GM12875 (cell line): Measurements from ENCODE around the gene HMGN3.
"Not testable (repeated sequence)": the region's sequence is repeated elsewhere in the genome, so short reads cannot be mapped to it uniquely, and the experiment has no call there.

Experiments used
- H3K4me3 ChIP-seq: one replicate; pipeline ENCODE4 v1.5.1; 2011; ENCODE audit warnings: low read depth, low read length, control low read depth
- CTCF ChIP-seq: IDR thresholded peaks from 2 replicates; pipeline ENCODE4 v1.5.1; 2011; ENCODE audit warnings: low read depth, mild to moderate bottlenecking, control low read depth, inconsistent platforms, low read length, moderate library complexity, borderline replicate concordance; ENCODE audit not compliant: insufficient read depth

The HMGN3 gene

GRCh38 chr6:79261666-79262065 lies 27.2 kb upstream of the HMGN3 start:
- TF ChIP-seq CTCF = no peak
- no peak overlapping the region for H3K4me3 ChIP-seq

DNA sequence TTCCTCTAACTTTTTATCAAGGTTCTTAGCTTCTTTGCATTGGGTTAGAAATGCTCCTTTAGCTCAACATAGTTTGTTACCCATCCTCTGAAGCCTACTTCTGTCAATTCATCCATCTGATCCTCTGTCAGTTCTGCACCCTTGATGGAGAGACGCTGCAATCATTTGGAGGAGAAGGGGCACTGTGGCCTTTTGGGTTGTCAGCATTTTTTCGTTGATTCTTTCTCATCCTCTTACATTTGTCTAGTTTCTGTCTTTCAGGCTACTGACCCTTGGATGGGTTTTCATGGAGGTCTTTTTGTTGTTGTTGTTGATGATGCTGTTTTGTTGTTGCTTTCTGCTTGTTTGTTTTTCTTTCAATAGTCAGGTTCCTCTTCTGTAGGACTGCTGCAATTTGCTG lies 26.3 kb upstream of the HMGN3 start:
- no peak for TF ChIP-seq CTCF
- no peak overlapping the region for H3K4me3 ChIP-seq

DNA sequence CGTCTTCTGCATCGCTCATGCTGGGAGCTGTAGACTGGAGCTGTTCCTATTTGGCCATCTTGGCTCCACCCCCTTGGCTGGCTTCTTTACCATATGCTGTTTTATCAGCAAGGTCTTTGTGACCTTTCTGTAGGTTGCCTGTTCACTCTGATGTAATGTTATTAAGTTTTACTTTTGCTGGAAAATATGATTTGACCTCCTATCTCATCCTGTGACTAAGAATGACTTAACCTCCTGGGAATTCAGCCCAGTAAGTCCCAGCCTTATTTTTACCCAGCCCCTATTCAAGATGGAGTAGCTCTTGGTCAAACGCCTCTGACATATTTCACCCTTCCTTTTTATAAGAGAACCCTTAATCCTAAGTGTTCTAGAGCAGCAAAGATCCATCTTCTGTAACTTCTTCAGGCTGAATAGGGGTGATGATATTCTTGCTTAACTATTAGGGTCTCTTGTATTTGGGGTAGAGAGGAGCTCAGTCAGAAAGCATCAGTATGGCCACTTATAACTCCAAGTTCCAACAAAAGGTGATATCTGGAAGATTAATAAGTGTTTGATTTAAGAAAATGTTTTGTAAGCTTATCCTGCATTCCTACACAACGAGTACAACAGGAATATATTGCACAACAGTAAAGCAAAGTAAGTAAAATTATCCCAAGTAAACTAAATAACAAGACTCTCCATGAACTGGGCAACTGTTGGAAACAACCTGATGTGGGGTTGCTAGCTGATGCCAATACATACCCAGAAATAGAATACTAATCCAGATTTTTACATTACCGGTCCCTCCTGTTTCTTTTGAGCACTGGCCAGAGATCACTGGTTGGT lies 23.1 kb upstream of the HMGN3 start:
- no peak for TF ChIP-seq CTCF
- H3K4me3 ChIP-seq = no peak overlapping the region

DNA sequence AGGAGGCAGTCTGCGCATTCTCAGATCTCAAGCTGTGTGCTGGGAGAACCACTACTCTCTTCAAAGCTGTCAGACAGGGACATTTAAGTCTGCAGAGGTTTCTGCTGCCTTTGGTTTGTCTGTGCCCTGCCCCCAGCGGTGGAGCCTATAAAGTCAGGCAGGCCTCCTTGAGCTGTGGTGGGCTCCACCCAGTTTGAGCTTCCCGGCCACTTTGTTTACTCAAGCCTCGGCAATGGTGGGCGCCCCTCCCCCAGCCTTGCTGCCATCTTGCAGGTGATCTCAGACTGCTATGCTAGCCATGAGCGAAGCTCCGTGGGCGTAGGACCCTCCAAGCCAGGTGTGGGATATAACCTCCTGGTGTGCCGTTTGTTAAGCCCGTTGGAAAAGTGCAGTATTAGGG lies 22.3 kb upstream of the HMGN3 start:
- H3K4me3 ChIP-seq = not testable (repeated sequence)

DNA sequence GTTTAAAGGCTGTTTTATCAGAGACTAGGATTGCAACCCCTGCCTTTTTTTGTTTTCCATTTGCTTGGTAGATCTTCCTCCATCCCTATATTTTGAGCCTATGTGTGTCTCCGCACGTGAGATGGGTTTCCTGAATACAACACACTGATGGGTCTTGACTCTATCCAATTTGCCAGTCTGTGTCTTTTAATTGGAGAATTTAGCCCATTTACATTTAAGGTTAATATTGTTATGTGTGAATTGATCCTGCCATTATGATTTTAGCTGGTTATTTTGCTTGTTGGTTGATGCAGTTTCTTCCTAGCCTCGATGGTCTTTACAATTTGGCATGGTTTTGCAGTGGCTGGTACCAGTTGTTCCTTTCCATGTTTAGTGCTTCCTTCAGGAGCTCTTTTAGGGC lies 20.6 kb upstream of the HMGN3 start:
- not testable (repeated sequence) for H3K4me3 ChIP-seq

DNA sequence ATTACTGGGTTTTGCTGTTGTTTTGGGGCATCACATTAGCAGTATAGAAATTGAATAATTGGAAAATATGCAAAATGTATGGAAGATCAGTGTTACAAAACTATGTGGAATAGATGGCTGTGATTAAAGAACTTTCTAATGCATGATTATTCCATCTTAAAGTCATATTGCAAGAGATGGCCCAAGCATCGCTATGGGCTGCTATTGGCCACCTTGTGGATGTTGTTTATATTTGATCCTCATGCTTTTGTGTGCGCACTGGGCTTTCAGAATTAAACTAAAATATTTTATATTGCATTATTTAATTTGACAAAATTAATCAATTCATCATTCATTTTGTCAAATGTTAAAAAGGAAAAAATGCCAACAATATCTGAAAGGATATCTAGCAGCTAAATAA lies 16.1 kb upstream of the HMGN3 start:
- no peak for TF ChIP-seq CTCF

DNA sequence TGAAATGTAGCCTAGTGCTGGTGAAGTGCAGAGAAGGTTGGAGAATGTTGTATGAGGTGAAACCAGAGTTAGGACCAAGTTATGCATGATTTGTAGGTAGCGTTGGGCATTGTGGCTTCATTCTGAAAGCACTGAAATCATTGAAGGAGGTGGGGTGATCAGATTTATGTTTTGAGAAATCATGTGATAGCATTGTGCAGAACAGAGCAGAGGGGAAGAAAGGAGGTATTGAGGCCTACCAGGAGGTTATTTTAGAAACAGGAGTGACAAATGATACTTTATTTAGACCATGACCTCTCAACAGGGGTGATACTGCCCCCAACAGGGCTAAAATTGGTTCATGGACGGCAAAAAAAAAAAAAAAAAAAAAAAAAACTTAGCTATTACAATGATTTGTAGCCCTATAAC lies 15.6 kb upstream of the HMGN3 start:
- no peak overlapping the region for H3K4me3 ChIP-seq
- no peak for TF ChIP-seq CTCF

More for the DNA sequence above, 16.1 kb upstream of the HMGN3 start:
- no peak overlapping the region for H3K4me3 ChIP-seq

GRCh38 chr6:79249136-79249535 lies 14.7 kb upstream of the HMGN3 start:
- no peak overlapping the region for H3K4me3 ChIP-seq
- no peak for TF ChIP-seq CTCF
